Stimulated activated CD4-positive, alpha-beta T cell treated with anti-CD3 and anti-CD28 coated beads, Interleukin-2, amount 100 ng/mL, for 24 hours (primary cell): Measurements from ENCODE around the gene ADORA2A.

Experiments
- DNase-seq, 2 donors: peaks; one replicate each; pipeline ENCODE4 v3.0.0-alpha.2; 2020

The ADORA2A gene

DNA sequence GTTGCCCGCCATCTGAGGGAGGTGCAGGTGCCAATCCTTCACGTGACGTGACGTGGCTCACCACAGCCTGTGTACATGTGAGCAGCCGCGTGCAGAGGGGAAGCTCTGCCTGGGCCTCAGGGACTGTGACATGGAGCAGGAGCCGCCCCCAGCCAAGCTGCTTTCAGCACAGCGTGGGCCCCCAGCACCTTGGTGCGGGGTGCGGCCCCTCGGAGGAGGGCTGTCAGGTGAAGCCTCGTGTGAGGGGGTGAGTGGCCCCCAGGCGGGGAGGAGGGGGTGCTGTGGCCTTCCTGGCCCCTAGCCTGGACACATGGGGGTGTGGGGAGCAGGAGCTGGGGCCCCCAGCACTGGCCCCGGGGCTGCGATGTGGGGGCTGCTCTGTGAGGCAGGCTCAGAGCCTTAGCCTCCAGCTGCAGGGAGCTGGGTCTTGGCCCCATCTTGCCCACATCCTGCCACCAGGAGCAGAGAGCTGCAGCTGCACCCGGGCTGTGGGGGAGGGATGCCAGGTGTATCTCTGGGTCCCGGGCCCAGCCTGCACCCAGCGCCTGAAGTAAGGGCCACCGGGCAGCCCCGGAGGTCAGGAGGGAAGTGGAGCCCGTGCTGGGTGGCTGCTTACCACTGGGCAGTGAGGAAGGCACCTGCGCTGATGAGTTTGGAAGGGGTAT, at the start of gene ADORA2A:
ADORA2A (plus strand) TSS at position 100 of the 665 bp plus-strand sequence. CDS start 5,806 bp downstream, outside the sequence.
- DNase-seq = peak; percentile 82 to 85

GRCh38 chr22:24379536-24379935, 47.9 kb upstream of the ADORA2A start:
- DNase-seq = no peak

DNA sequence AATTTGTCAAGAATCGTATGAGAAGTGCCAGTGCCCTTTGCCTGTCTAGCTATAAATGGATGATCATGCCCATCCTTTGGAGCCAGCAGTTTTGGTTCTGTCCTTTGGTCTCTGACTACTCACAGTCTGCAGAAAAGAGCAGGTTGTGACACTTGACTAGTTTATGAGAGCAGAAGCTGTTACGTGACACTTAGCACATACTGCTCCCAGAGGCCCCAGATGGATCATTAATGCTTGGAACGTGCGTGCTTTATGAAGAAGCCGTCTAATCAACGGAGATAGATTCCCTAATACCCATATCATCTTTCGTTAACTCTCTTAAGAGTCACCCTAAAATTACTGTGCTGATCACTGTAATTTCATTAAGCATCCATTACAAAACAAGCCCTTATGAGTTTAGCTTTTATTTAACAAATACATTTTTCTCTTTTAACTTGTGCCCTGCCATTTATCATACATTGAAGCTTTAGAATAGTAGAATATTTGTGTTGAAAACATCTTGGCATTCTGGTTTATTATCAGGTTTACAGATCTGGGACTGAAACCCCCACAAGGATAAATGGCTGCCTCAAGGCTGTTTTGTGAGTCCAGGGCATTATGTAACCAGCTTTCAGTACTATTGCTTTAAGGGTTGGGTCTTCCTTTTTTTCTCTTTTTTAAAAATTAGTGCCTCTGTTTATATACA, 47.0 kb upstream of the ADORA2A start:
- no peak for DNase-seq

DNA sequence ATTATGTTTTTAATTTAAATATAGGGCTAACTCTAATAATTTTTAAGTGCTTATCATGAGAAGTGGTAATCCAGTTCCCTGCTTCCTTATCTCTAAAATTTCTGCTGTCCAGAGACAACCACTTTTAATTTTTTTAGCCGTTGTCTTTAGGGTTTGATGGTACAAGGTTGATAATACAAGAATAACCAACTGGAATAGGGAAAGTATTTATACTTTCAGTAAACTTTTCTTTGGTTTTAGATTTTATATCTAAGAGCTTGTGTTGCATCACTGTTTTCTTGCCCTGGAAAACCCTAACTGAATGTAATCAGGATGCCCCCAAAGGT, 46.5 kb upstream of the ADORA2A start:
- DNase-seq = no peak

DNA sequence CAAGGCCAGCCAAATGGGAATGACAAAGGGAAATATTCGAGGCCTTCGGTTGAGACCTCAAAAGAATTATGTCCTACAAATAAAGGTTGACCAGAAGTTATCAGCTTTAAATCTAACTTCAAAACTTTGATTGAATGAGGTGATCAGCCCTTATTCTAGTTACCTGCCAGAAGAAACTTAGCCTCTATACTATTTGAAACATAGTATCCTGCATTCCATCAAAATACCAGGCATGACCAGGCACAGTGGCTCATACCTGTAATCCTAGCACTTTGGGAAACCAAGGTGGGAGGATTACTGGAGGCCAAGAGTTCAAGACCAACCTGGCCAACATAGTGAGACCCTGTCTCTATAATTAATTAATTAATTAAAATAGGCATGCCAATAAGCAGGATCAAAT, 44.3 kb upstream of the ADORA2A start:
- no peak for DNase-seq

GRCh38 chr22:24384131-24384530, 43.3 kb upstream of the ADORA2A start:
- DNase-seq = no peak

- no peak for DNase-seq
These were observed 40.4 kb upstream of the ADORA2A start for GRCh38 chr22:24386937-24387471.

- DNase-seq = no peak
These were observed 37.7 kb upstream of the ADORA2A start for GRCh38 chr22:24389680-24390079.

DNA sequence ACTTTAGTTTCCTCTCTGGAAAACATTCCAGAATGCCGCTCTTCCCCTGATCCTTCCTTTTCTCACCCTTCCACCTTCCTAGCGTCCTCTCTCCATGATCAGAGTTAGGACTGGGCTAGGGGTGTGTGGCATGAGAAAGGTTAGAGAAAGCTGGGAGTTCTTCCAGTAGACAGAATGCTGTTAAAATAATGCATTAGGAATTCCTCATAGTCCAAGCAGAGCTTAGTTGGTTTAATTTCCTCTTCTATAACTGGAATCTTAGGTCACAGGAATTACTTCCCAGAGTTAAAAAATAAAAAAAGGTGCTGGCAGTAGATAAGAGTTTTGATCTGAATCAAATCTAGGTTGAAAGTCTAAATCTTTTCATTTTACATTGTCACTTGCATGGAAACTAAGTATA, 37.2 kb upstream of the ADORA2A start:
- DNase-seq = no peak

GRCh38 chr22:24390576-24390975, 36.8 kb upstream of the ADORA2A start:
- no peak for DNase-seq

DNA sequence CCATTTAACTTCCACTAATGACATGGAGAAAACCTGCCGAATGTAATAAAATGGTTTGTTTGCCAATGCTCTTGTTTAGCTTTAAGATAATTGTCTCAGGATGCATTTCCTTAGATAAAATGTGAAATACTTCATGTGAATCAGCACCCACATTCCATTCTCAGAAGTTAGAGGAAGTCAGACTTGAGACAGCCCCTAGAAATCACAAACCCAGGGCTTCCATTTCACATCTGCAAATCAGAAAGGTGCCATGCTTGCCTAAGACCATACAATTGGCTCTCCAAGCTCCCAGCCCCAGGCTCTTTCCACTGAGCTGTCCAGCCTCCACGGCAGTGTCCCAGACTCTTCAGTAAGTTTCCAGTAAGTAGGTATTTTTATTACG, 35.6 kb upstream of the ADORA2A start:
- DNase-seq = no peak

DNA sequence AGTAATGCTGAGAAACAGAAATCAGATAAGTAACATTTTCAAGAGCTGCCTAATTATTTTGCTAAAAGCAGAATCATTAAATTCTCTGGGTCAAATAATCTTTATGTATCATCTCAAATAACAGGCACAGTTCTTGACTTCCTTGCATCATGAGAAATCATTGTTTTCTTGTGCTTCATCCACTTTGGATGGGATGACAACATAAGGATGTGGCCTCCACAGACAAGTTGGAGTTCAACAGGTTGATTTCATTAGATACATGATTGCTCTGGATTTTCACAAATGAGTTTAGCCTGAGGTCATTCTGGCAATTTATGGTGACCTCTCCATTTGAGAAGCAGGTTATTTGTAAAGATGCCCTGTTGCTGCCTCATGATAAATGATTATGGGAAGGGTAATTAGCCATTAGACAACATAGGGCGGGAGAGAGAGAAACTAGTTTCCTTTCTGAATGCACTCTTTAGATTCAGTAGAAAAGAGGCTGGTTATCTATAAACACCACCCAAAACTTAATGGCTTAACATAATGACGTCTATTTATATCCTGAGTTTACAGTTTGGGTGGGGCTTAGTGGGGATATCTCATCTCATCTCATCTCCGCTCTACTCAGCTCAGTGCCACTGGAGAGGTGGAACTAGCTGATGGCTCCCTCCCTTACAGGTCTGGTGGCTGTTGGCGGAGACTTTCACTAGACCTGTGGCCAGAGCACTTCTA, 35.0 kb upstream of the ADORA2A start:
- no peak for DNase-seq

- no peak for DNase-seq
These were observed 34.3 kb upstream of the ADORA2A start for GRCh38 chr22:24393012-24393559.

- no peak for DNase-seq
These were observed 33.6 kb upstream of the ADORA2A start for GRCh38 chr22:24393848-24394247.

DNA sequence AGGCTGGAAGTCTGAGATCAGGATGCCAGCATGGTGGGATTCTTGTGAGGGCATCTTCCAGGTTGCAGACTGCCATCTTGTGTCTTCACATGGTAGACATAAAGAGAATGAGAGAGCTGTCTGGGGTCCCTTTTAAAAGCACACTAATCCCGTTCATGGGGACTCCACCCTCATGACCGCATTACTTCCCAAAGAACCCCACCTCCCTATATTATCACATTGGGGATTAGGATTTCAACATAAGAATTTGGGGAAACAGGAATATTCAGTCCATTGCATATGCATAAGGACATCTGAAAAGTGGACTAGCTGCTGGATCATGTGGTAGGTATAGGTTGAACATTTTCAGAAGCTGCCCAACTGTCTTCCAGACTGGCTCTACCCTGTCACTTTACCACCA, 33.1 kb upstream of the ADORA2A start:
- no peak for DNase-seq

- DNase-seq = no peak
These were observed 29.0 kb upstream of the ADORA2A start for GRCh38 chr22:24398409-24398808.

GRCh38 chr22:24400034-24400725, 27.2 kb upstream of the ADORA2A start:
- no peak for DNase-seq

DNA sequence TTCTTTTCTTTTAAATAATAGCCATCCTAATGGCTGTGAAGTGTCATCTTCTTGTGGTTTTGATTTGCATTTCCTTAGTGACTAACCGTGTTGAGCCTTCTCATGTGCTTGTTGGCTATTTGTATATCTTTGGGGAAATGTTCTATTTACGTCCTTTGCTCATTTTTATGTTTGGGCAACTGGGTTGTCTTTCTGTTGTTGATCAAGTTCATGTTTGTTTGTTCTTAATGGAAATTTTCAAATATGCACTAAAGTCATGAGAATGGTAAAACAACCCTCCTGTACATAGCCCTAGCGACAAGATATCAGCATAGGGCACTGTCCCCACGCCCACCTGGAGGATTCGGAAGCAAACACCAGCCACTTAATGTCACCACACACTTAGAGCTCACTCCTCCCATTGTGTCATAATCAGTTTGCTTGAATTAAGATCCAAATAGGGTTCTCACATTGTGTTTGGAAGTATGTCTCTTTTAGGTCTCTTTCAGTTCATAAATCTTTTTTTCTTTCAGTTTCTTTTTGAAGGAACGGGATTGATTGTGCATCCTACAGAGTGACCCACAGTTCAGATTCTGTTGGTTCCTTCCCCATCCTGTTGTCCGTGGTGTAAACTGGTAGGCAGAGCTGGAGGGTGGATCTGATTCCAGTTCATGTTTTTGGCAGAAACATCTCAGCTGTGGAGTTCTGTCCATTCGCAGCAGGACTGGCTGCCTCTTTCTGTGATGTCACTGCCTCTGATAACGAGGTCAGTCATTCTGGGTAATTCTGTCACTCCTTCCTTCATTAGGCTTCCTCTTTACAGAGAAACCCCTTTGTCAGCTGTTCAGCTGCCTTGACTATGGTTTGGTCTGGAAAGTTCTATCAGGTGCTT, 26.4 kb upstream of the ADORA2A start:
- no peak for DNase-seq

- DNase-seq = no peak
These were observed 25.4 kb upstream of the ADORA2A start for GRCh38 chr22:24401931-24402367.

GRCh38 chr22:24402460-24403192, 24.8 kb upstream of the ADORA2A start:
- DNase-seq = no peak

- DNase-seq = no peak
These were observed 24.1 kb upstream of the ADORA2A start for GRCh38 chr22:24403346-24403745.
